ENCODE measurements around the gene PLCH1. TPM values are rescaled to one million over a fixed set of nuclear protein-coding genes. Genes with fewer than 3 reads are reported as not detected.

The PLCH1 gene
- total and polyA plus RNA-seq, 10 of the 15 experiments (the other 5 are each of a cell fraction or from before 2014, with no cell fraction given): 0.03 to 0.22 (median 0.04) TPM; not detected in 5

GRCh38 chr3:155785662-155786295, 40.9 kb upstream of the PLCH1 start:
- no peaks in the 10 kb centered on the region for H3K36me3 ChIP-seq (ENCODE audit: control insufficient read depth in 2 of 2, insufficient read depth in 2 of 2, low read length in 1 of 2)
- in situ Hi-C loops (cut with MboI) (no loop called here), intact Hi-C loops (cut with micrococcal nuclease; ENCODE audit: unreplicated experiment) (no loop called here)
- ChIA-PET CTCF (interaction anchor here (1.0 kb wide), 1 partner anchor 9 kb away, joined by 3 read pairs; no protein-coding TSS in a partner anchor), RAD21 (ENCODE audit: unreplicated experiment) (no interaction called here), SMC1A (ENCODE audit: uncharacterized antibody, unreplicated experiment) (interaction anchor here (1.0 kb wide), 1 partner anchor 9 kb away, joined by 3 read pairs; no protein-coding TSS in a partner anchor), POLR2A (interaction anchor here (0.6 kb wide), 1 partner anchor 298 kb away, joined by 3 read pairs; no protein-coding TSS in a partner anchor)
- H3K4me2 ChIP-seq (ENCODE audit: control insufficient read depth, insufficient read depth): no peak overlapping the region
- H3K27me3 ChIP-seq (replicated peaks in 1 of 2; ENCODE audit: control insufficient read depth in 2 of 2, insufficient read depth in 2 of 2, low read length in 1 of 2): no peaks in the 10 kb centered on the region
- H2AFZ ChIP-seq (ENCODE audit: control insufficient read depth, low read depth, low read length): no peak overlapping the region
- ATAC-seq (no peak), FAIRE-seq (no peak), DNase-seq (ENCODE audit: low read depth, low spot score) (no peak)
- BruUV-seq (replicated peaks): no TSS peak
- no peaks in the 10 kb centered on the region for H4K20me1 ChIP-seq (ENCODE audit: control insufficient read depth, insufficient read depth)
- no peak overlapping the region for H3K4me3 ChIP-seq
- H3K27ac ChIP-seq (ENCODE audit: control insufficient read depth, insufficient read depth): no peak overlapping the region
- peaks cover 3% of the 10 kb centered on the region; the same call in 1 of the 3 replicates for H3K9me3 ChIP-seq (replicated peaks; ENCODE audit: control insufficient read depth, insufficient read depth, low read length)
- no peaks in the 10 kb centered on the region for H3K79me2 ChIP-seq (ENCODE audit: control insufficient read depth, insufficient read depth, low read length)
- no peak overlapping the region for H3K9ac ChIP-seq (ENCODE audit: control insufficient read depth, insufficient read depth, low read length)
- H3K4me1 ChIP-seq (ENCODE audit: control insufficient read depth, insufficient read depth, low read length): no peaks in the 10 kb centered on the region
- no peak for TF ChIP-seq RCOR1 (conservative IDR thresholded peaks at IDR 0.05; ENCODE audit: low read depth, low read length)
- TF ChIP-seq JUNB (IDR thresholded peaks at IDR 0.05): no peak
- TF ChIP-seq, protein P1, sequence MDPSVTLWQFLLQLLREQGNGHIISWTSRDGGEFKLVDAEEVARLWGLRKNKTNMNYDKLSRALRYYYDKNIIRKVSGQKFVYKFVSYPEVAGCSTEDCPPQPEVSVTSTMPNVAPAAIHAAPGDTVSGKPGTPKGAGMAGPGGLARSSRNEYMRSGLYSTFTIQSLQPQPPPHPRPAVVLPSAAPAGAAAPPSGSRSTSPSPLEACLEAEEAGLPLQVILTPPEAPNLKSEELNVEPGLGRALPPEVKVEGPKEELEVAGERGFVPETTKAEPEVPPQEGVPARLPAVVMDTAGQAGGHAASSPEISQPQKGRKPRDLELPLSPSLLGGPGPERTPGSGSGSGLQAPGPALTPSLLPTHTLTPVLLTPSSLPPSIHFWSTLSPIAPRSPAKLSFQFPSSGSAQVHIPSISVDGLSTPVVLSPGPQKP (IDR thresholded peaks at IDR 0.05; ENCODE audit: low read depth, low read length): no peak
- TF ChIP-seq MEF2B (IDR thresholded peaks at IDR 0.05; ENCODE audit: partially characterized antibody, poor library complexity, severe bottlenecking): no peak
- no peak for TF ChIP-seq RBBP5 (conservative IDR thresholded peaks at IDR 0.05)
- TF ChIP-seq ASH2L (IDR thresholded peaks at IDR 0.05; ENCODE audit: borderline replicate concordance, low read depth): no peak
- no peak for TF ChIP-seq REST (IDR thresholded peaks at IDR 0.05; ENCODE audit: low read depth, low read length)
- TF ChIP-seq, protein P2, sequence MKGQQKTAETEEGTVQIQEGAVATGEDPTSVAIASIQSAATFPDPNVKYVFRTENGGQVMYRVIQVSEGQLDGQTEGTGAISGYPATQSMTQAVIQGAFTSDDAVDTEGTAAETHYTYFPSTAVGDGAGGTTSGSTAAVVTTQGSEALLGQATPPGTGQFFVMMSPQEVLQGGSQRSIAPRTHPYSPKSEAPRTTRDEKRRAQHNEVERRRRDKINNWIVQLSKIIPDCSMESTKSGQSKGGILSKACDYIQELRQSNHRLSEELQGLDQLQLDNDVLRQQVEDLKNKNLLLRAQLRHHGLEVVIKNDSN (IDR thresholded peaks at IDR 0.05; ENCODE audit: borderline replicate concordance, extremely low read length, insufficient read depth, low read depth, low read length): no peak
- no peak for TF ChIP-seq SIX5 (IDR thresholded peaks at IDR 0.05; ENCODE audit: low read depth, low read length, severe bottlenecking)
- TF ChIP-seq PAX5 (IDR thresholded peaks at IDR 0.05; ENCODE audit: borderline replicate concordance, low read depth, low read length): no peak
- no peak for TF ChIP-seq EGR1 (IDR thresholded peaks at IDR 0.05; ENCODE audit: borderline replicate concordance in 1 of 2, low read depth in 2 of 2, low read length in 2 of 2)
- TF ChIP-seq ZNF687 (IDR thresholded peaks at IDR 0.05): no peak
